ENCODE results near the gene TM4SF20.
"Not testable (repeated sequence)": the region's sequence is repeated elsewhere in the genome, so short reads cannot be mapped to it uniquely, and the experiment has no call there.

TM4SF20 gene

DNA sequence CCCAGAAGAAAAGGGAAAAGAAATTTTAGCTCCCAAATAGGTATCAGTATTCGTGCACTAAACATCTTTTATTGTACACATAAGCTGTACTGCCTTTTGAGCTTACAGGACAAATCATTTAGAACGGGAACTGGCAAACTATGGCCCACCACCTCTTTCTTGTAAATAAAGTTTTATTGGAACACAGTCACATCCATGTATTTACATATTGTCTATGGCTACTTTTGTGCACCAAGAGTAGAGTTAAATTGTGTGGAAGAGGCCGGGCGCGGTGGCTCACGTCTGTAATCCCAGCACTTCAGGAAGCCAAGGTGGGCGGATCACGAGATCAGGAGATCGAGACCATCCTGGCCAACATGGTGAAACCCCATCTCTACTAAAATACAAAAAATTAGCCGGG, 5.7 kb downstream of the TM4SF20 start:
- ATAC-seq (replicated peaks; ENCODE audit: extremely low read depth, poor library complexity, severe bottlenecking), result no peak
- Mint-ChIP-seq H3K9me3 (no peaks in the 10 kb centered on the region), H3K4me1 (peaks cover 4% of the 10 kb centered on the region)

DNA sequence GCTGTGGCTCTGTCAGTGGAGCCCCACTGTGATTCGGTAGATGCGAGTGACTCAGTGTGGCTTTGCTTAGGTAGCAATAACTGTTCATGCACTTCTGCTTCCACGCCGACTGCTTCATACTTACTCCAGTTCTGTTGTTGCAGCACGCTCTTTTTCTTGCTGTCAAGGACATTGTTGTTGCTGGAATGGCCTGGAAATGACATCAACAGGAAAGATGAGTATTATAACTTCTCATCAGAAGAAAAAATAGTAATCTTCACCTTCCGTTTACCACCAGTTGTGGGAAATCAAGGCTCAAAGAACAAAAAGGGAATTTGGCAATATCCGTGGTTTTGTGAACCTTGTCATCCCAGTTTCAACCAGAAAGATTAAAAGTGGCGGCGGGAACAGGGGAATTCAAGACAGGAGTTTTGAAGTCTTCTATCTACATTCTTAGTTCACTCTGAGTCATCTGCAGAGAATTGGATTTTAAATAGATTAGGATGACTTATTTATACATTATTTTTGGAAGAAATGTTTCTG, 8.3 kb downstream of the TM4SF20 start:
- DNase-seq (ENCODE audit: low spot score in 2 of 2) (no peak), ATAC-seq (replicated peaks; ENCODE audit: extremely low read depth, poor library complexity, severe bottlenecking) (no peak)
- H3K36me3 Mint-ChIP-seq (ENCODE audit: insufficient read depth), result no peaks in the 10 kb centered on the region
- H3K27ac Mint-ChIP-seq (ENCODE audit: low read depth), result no peak overlapping the region
- peaks cover 22% of the 10 kb centered on the region for H3K27me3 Mint-ChIP-seq
- no peaks in the 10 kb centered on the region for H3K9me3 Mint-ChIP-seq
- H3K4me3 Mint-ChIP-seq, result no peak overlapping the region
- peaks cover 4% of the 10 kb centered on the region for H3K4me1 Mint-ChIP-seq

More for the DNA sequence above, 5.7 kb downstream of the TM4SF20 start:
- Mint-ChIP-seq H3K36me3 (ENCODE audit: insufficient read depth) (no peaks in the 10 kb centered on the region), H3K4me3 (no peak overlapping the region), H3K27ac (ENCODE audit: low read depth) (no peak overlapping the region), H3K27me3 (peaks cover 34% of the 10 kb centered on the region)
- DNase-seq (ENCODE audit: low spot score in 2 of 2), result no peak

DNA sequence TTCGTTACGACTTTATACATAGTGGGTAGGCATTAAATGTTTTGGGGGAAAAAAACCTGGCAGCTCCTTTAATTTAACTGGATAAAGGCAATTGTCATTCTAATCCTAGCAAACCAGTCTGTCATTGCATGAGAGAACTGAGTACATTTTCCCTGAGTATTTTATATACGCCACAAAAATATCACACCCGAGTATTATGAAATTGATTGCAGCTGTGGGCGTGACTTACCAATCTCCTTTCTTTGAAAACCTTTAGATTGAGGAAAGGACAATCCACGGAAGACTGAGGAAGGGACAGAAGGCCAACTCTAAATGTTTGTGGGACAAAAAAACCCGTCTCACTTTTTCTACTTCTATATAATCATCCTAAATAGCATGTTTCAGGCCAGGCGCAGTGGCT, 9.0 kb downstream of the TM4SF20 start:
- H3K4me3 Mint-ChIP-seq, result no peak overlapping the region
- H3K9me3 Mint-ChIP-seq, result no peaks in the 10 kb centered on the region
- H3K4me1 Mint-ChIP-seq, result peaks cover 4% of the 10 kb centered on the region
- no peaks in the 10 kb centered on the region for H3K36me3 Mint-ChIP-seq (ENCODE audit: insufficient read depth)
- H3K27ac Mint-ChIP-seq (ENCODE audit: low read depth), result no peak overlapping the region
- no peak for ATAC-seq (replicated peaks; ENCODE audit: extremely low read depth, poor library complexity, severe bottlenecking)
- peaks cover 22% of the 10 kb centered on the region for H3K27me3 Mint-ChIP-seq
- no peak for DNase-seq (ENCODE audit: low spot score in 2 of 2)

DNA sequence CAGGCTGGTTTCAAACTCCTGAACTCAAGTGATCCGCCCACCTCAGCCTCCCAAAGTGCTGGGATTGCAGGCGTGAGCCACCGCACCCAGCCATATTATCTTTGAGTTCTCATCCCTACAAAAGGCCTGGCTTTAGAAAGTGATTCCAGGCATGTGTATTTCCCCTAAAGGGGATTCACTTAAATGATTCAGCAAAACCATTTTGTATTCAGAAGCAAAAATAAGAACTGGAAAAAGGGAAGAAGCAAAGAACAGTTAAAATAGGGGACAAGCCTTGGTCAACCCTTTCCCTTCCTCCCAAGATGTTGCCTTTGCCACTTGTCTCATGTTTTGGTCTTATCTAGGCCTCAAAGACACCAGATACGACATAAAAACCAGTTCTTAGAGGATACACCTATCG, 10.5 kb downstream of the TM4SF20 start:
- Mint-ChIP-seq H3K4me1 (no peaks in the 10 kb centered on the region), H3K27me3 (peaks cover 22% of the 10 kb centered on the region), H3K27ac (ENCODE audit: low read depth) (no peak overlapping the region), H3K36me3 (ENCODE audit: insufficient read depth) (no peaks in the 10 kb centered on the region), H3K4me3 (no peak overlapping the region), H3K9me3 (no peaks in the 10 kb centered on the region)
- no peak for DNase-seq (ENCODE audit: low spot score in 2 of 2)
- no peak for ATAC-seq (replicated peaks; ENCODE audit: extremely low read depth, poor library complexity, severe bottlenecking)

DNA sequence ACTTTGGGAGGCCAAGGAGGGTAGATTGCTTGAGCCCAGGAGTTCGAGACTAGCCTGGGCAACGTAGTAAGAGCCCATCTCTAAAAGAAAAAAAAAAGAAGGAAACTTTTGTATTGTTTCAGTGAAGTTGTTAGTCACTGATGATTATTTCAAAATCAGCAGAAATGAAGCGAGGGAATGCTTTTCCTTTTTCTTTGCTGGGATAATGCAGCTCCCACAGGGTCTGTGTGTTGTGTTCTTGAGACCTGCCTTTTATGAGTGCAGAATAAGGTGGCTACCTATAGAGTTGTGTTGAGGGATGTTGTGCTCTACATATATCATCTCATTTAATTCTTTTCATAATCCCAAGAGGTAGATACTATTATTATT, 11.7 kb downstream of the TM4SF20 start:
- Mint-ChIP-seq H3K9me3 (no peaks in the 10 kb centered on the region), H3K27ac (ENCODE audit: low read depth) (no peak overlapping the region), H3K4me1 (no peaks in the 10 kb centered on the region), H3K36me3 (ENCODE audit: insufficient read depth) (no peaks in the 10 kb centered on the region), H3K27me3 (peaks cover 12% of the 10 kb centered on the region), H3K4me3 (no peak overlapping the region)
- DNase-seq (ENCODE audit: low spot score in 2 of 2) (no peak), ATAC-seq (replicated peaks; ENCODE audit: extremely low read depth, poor library complexity, severe bottlenecking) (no peak)

DNA sequence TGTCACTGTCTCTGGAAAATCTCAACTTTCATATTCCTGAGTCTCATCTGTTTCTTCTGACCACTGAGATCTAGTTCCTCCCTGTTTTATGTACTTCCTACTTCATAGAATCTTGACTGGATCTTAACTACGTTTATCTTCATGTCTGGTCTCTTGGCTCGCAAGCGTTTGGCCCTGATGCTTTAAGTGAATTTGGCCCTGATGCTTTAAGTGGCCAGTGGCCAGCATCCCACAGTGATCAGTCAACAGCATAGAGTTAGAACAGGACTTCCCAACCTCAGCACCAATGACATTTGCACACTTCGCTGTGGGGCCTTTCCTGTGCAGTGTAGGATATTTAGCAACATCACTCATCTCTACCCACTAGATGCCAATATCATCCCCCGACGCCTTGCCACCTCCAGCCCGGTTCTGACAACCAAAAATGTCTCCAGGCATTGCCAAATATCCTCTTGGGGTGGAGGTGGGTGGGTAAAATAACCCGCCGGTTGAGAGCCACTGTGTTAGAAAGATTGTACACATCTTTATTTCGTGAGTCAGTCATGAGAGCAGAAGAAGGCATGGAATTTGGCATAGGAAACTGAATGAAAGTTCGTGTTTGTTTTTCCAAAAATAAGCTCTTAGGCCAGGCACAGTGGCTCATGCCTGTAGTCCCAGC, 12.2 kb downstream of the TM4SF20 start:
- ATAC-seq (replicated peaks; ENCODE audit: extremely low read depth, poor library complexity, severe bottlenecking) (no peak), DNase-seq (ENCODE audit: low spot score in 2 of 2) (no peak)
- H3K27ac Mint-ChIP-seq (ENCODE audit: low read depth), result no peak overlapping the region
- no peak overlapping the region for H3K4me3 Mint-ChIP-seq
- H3K9me3 Mint-ChIP-seq, result no peaks in the 10 kb centered on the region
- H3K36me3 Mint-ChIP-seq (ENCODE audit: insufficient read depth), result no peaks in the 10 kb centered on the region
- no peaks in the 10 kb centered on the region for H3K4me1 Mint-ChIP-seq
- H3K27me3 Mint-ChIP-seq, result peaks cover 6% of the 10 kb centered on the region

DNA sequence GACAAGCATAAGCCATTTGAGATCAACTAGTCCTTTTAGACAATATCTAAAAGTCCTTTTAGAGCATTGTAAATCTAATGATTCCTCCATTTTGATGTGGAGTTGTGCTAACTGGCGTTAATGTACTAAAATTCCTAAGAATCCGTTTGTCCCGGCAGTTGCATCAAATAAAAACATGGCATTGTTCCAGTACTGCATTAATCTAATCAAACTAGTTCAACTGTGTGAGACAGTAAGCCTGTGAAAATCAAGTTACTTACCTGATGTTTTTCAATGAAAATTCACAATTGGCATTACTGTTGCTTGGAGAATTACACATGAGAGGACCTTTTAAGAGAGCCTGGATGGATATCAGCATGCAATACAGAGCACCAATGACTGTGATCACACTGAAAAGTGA, 13.3 kb downstream of the TM4SF20 start:
- no peak overlapping the region for H3K27ac Mint-ChIP-seq (ENCODE audit: low read depth)
- DNase-seq (ENCODE audit: low spot score in 2 of 2) (no peak), ATAC-seq (replicated peaks; ENCODE audit: extremely low read depth, poor library complexity, severe bottlenecking) (no peak)
- no peak overlapping the region for H3K4me3 Mint-ChIP-seq
- H3K27me3 Mint-ChIP-seq, result no peaks in the 10 kb centered on the region
- no peaks in the 10 kb centered on the region for H3K9me3 Mint-ChIP-seq
- H3K4me1 Mint-ChIP-seq, result no peaks in the 10 kb centered on the region
- H3K36me3 Mint-ChIP-seq (ENCODE audit: insufficient read depth), result peaks cover 2% of the 10 kb centered on the region

DNA sequence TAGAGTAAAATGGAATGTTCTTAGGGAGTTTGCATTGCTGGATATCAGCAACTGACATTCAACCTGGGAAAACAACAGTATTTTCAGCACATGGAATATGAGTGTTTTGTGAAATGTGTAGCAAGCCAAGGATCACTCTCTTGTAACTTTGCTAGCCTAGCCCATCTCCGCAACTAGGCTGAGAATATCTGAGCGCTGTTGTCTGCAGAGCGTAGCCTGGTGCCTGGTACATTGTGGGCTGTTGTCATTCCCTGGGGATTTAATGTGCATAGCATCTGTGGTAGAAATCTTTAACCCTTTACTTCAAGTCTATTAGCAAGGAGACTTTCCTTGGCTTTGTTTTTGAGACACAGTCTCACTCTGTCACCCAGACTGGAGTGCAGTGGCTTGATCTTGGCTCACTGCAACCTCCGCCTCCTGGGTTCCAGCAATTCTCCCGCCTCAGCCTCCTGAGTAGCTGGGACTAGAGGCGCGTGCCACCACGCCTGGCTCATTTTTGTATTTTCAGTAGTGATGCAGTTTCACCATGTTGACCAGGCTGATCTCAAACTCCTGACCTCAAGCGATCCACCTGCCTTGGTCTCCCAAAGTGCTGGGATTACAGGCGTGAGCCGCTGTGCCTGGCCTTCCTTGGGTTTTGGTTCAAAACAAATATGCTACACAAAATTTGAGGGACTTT, 14.4 kb downstream of the TM4SF20 start:
- DNase-seq (ENCODE audit: low spot score in 2 of 2); H3K36me3 Mint-ChIP-seq (ENCODE audit: insufficient read depth); H3K27ac Mint-ChIP-seq (ENCODE audit: low read depth); H3K4me1 Mint-ChIP-seq; H3K9me3 Mint-ChIP-seq; H3K27me3 Mint-ChIP-seq; ATAC-seq (replicated peaks; ENCODE audit: extremely low read depth, poor library complexity, severe bottlenecking); H3K4me3 Mint-ChIP-seq: not testable (repeated sequence)

DNA sequence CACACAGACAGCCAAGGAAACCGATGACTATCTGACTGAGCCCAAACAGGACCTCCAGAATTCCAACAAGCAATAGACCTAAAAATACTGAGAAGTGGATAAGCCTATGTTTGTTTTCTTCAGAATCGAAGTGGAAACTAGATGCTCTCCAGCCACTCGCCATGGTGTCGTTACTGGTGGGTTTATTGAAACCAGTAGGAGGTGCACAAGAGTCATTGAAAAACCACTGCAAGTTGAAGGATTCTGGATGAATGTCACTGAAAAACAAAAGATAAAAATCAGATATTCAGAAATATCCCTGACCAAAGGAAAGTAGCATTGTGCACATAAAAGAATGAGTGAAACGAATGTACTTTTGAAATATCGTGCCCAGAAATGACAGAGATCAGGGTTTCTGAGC, 15.3 kb downstream of the TM4SF20 start:
- Mint-ChIP-seq H3K4me1 (no peaks in the 10 kb centered on the region), H3K36me3 (ENCODE audit: insufficient read depth) (peaks cover 11% of the 10 kb centered on the region), H3K27me3 (no peaks in the 10 kb centered on the region), H3K27ac (ENCODE audit: low read depth) (no peak overlapping the region), H3K9me3 (no peaks in the 10 kb centered on the region), H3K4me3 (no peak overlapping the region)
- DNase-seq (ENCODE audit: low spot score in 2 of 2) (no peak), ATAC-seq (replicated peaks; ENCODE audit: extremely low read depth, poor library complexity, severe bottlenecking) (no peak)

DNA sequence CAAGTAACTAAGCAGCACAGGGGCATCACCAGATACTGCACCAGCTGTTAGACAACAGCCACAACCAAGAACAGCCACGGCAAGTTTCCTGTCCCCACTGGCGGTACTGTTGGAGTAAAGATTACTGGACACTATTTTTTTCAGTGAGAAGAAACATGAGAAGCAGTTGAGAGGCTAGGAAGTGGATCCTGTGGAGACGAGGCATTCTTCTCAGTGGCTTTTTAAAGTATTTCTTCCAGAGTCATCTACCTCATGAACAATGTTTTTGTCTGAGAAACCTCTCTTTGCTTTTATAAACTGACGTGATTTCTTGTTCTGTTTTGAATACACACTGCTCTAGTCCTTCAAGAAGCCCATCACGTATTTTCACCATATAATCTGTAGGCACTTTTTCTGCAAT, 18.8 kb downstream of the TM4SF20 start:
- DNase-seq (ENCODE audit: low spot score in 2 of 2), result no peak
- Mint-ChIP-seq H3K27ac (ENCODE audit: low read depth) (no peak overlapping the region), H3K36me3 (ENCODE audit: insufficient read depth) (peaks cover 26% of the 10 kb centered on the region)

DNA sequence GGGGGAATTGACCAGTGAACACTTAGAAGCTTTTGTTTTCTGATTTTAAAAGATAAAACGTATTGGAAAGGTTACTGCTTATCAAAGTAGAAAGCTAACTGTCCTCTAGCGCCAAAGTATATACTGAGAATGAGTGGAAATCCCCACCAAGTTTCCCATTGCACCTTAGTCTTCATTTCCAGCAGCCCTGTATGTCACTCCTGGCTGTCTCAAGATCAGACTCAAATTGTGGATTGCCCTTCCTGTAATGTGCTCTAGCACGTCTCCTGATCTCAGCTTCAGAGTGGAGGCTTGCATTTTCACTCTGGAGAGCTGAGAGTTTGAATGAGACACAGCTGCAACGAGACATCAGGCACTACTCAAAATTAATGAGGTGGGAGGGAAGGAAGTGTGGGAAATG, 27.5 kb downstream of the TM4SF20 start:
- Mint-ChIP-seq H3K36me3 (ENCODE audit: insufficient read depth) (peaks cover 31% of the 10 kb centered on the region), H3K27ac (ENCODE audit: low read depth) (no peak overlapping the region), H3K4me1 (no peaks in the 10 kb centered on the region), H3K9me3 (no peaks in the 10 kb centered on the region), H3K4me3 (no peak overlapping the region), H3K27me3 (no peaks in the 10 kb centered on the region)
- ATAC-seq (replicated peaks; ENCODE audit: extremely low read depth, poor library complexity, severe bottlenecking) (no peak), DNase-seq (ENCODE audit: low spot score in 2 of 2) (no peak)

More for the DNA sequence above, 18.8 kb downstream of the TM4SF20 start:
- Mint-ChIP-seq H3K4me3 (no peak overlapping the region), H3K27me3 (no peaks in the 10 kb centered on the region), H3K4me1 (no peaks in the 10 kb centered on the region), H3K9me3 (no peaks in the 10 kb centered on the region)
- ATAC-seq (replicated peaks; ENCODE audit: extremely low read depth, poor library complexity, severe bottlenecking), result no peak

DNA sequence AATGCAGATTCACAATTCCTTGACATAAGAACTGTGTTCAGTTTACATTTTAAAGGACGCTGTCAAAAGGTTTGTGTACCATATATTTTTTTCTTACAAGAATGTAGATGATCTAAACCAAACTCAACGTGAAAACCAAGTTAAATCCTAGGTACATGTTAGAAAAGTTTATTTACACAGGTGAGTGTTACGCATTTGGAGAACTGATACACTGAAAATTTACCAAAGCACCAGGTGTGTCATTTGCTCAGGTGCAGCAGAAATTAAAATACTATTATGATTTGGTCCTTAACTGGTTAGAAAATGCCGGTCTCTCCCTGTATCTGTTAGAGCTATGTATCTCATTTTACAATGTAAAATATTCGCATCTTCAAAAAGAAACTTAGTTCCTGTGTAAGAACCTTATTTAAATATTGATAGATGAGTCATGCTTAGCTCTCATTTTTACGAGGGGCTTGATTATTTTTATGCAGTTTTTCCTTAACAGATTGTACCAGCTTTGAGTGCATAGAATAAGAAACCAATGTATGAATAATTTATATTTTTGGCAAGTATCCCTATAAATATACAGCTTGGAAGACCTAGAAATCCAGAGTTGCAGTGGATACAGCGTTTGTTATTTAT, 29.0 kb downstream of the TM4SF20 start:
- no peaks in the 10 kb centered on the region for H3K4me1 Mint-ChIP-seq
- H3K27me3 Mint-ChIP-seq, result no peaks in the 10 kb centered on the region
- ATAC-seq (replicated peaks; ENCODE audit: extremely low read depth, poor library complexity, severe bottlenecking) (no peak), DNase-seq (ENCODE audit: low spot score in 2 of 2) (no peak)
- H3K36me3 Mint-ChIP-seq (ENCODE audit: insufficient read depth), result peaks cover 28% of the 10 kb centered on the region
- no peaks in the 10 kb centered on the region for H3K9me3 Mint-ChIP-seq
- H3K27ac Mint-ChIP-seq (ENCODE audit: low read depth), result no peak overlapping the region
- no peak overlapping the region for H3K4me3 Mint-ChIP-seq

DNA sequence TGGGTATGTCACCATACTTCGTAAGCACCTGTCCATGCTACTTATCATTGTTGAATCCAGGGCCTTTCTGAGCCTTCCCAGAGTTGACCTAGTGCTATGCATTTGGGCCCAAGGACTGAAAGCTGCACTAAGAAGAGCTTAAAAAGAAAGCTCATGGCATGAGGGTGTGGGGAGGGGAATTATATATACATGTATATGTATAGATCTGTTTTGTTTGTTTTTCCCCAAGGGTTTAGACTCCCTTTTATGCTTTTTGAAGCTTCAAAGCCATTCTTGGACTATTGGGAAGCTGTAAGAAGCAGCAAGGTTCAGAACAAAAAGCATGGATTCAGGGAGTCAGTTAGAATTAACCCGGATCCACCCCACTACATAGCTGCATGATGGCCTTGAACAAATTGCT, 30.8 kb downstream of the TM4SF20 start:
- ATAC-seq (replicated peaks; ENCODE audit: extremely low read depth, poor library complexity, severe bottlenecking) (no peak), DNase-seq (ENCODE audit: low spot score in 2 of 2) (no peak)
- H3K27ac Mint-ChIP-seq (ENCODE audit: low read depth), result no peak overlapping the region
- H3K9me3 Mint-ChIP-seq, result no peaks in the 10 kb centered on the region
- H3K4me1 Mint-ChIP-seq, result no peaks in the 10 kb centered on the region
- H3K36me3 Mint-ChIP-seq (ENCODE audit: insufficient read depth), result peaks cover 26% of the 10 kb centered on the region
- no peak overlapping the region for H3K4me3 Mint-ChIP-seq
- no peaks in the 10 kb centered on the region for H3K27me3 Mint-ChIP-seq
